Ascending aorta (tissue), 2 donors: Measurements from ENCODE around the gene PSTPIP1. TPM values are rescaled to one million over a fixed set of nuclear protein-coding genes. Genes with fewer than 3 reads are reported as not detected.

Experiments used
- DNase-seq, 2 donors: peaks; one replicate each; pipeline ENCODE4 v3.0.0-alpha.2; 2019; ENCODE audit warnings: low spot score in 2 of 2
- H3K27ac ChIP-seq, 2 donors: fragments of 200-600 bp; sonication (generic); one replicate each; pipeline ENCODE4 v1.5.1; 2016 to 2017; ENCODE audit warnings: mild to moderate bottlenecking in 1 of 2
- H3K27me3 ChIP-seq: fragments of 200-600 bp; sonication (generic); one replicate; pipeline ENCODE4 v1.5.1; 2017
- H3K36me3 ChIP-seq, 2 donors: fragments of 200-600 bp; sonication (generic); one replicate each; pipeline ENCODE4 v1.5.1; 2016
- H3K4me1 ChIP-seq, 2 donors: fragments of 200-600 bp; sonication (generic); one replicate each; pipeline ENCODE4 v1.5.1; 2016 to 2017; ENCODE audit warnings: mild to moderate bottlenecking in 1 of 2
- H3K4me3 ChIP-seq, 2 donors: fragments of 200-600 bp; sonication (generic); one replicate each; pipeline ENCODE4 v1.5.1; 2016 to 2017; ENCODE audit warnings: mild to moderate bottlenecking in 1 of 2
- H3K9me3 ChIP-seq, 2 donors: fragments of 200-600 bp; sonication (generic); one replicate each; pipeline ENCODE4 v1.5.1; 2016
- intact Hi-C: fragments of 100-400 bp; cut with DNase I; formaldehyde crosslinking; loops from one replicate; pipeline ENCODE4 v1.15.1; 2023
- total RNA-seq: library from RNA; depleted of rRNA; stranded (reverse); fragments of >200 nt; gene quantifications from one replicate; pipeline ENCODE4 v1.1.0, GENCODE V29; 2016
- TF ChIP-seq, protein P1 (sequence below), 3 experiments: fragments of 200-600 bp in 2 of 3; fragments of 450-650 bp in 1 of 3; sonication (generic) in 2 of 3; IDR thresholded peaks; one replicate each; pipeline ENCODE4 v1.5.1; 2016 to 2019; ENCODE audit warnings: antibody characterized with exemption in 3 of 3, mild to moderate bottlenecking in 1 of 3, moderate library complexity in 1 of 3

The PSTPIP1 gene
- total RNA-seq, 1 donor from 2014 or later = 14.6 TPM

DNA sequence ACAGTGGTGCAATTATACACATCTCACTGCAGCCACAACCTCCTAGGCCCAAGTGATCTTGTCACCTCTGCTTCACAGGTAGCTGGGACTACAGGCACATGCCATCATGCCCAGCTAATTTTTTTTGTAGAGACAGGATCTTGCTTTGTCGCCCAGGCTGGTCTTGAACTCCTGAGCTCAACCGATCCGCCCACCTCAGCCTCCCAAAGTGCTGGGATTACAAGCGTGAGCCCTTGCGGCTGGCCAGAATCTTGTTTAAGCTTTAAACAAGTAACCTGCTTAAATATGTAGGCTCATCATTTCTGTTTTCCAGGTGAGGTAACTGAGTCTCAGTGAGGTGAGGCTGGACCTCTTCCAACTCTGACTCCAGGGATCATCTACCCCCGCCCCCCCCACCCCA lies 7.7 kb upstream of the PSTPIP1 start:
- peak in 1 of 2 donors; percentile 13 for DNase-seq
- TF ChIP-seq, protein P1, sequence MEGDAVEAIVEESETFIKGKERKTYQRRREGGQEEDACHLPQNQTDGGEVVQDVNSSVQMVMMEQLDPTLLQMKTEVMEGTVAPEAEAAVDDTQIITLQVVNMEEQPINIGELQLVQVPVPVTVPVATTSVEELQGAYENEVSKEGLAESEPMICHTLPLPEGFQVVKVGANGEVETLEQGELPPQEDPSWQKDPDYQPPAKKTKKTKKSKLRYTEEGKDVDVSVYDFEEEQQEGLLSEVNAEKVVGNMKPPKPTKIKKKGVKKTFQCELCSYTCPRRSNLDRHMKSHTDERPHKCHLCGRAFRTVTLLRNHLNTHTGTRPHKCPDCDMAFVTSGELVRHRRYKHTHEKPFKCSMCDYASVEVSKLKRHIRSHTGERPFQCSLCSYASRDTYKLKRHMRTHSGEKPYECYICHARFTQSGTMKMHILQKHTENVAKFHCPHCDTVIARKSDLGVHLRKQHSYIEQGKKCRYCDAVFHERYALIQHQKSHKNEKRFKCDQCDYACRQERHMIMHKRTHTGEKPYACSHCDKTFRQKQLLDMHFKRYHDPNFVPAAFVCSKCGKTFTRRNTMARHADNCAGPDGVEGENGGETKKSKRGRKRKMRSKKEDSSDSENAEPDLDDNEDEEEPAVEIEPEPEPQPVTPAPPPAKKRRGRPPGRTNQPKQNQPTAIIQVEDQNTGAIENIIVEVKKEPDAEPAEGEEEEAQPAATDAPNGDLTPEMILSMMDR (IDR thresholded peaks at IDR 0.05) = no peak
- no peaks in the 10 kb centered on the region for H3K27me3 ChIP-seq

GRCh38 chr15:76987896-76988860 lies 6.7 kb upstream of the PSTPIP1 start:
- Histone ChIP-seq H3K27me3 (no peaks in the 10 kb centered on the region), H3K4me3 (no peak overlapping the region), H3K4me1 (no peaks in the 10 kb centered on the region), H3K36me3 (no peaks in the 10 kb centered on the region), H3K9me3 (no peaks in the 10 kb centered on the region), H3K27ac (no peak overlapping the region)
- DNase-seq = peak in 1 of 2 donors; percentile 65
- TF ChIP-seq, protein P1 (IDR thresholded peaks at IDR 0.05) = no peak
- intact Hi-C loops = no loop called here

More for the DNA sequence above, 7.7 kb upstream of the PSTPIP1 start:
- H3K4me1 ChIP-seq = no peaks in the 10 kb centered on the region
- intact Hi-C loops = no loop called here
- no peaks in the 10 kb centered on the region for H3K36me3 ChIP-seq
- H3K9me3 ChIP-seq = no peaks in the 10 kb centered on the region
- no peak overlapping the region for H3K27ac ChIP-seq
- H3K4me3 ChIP-seq = no peak overlapping the region

DNA sequence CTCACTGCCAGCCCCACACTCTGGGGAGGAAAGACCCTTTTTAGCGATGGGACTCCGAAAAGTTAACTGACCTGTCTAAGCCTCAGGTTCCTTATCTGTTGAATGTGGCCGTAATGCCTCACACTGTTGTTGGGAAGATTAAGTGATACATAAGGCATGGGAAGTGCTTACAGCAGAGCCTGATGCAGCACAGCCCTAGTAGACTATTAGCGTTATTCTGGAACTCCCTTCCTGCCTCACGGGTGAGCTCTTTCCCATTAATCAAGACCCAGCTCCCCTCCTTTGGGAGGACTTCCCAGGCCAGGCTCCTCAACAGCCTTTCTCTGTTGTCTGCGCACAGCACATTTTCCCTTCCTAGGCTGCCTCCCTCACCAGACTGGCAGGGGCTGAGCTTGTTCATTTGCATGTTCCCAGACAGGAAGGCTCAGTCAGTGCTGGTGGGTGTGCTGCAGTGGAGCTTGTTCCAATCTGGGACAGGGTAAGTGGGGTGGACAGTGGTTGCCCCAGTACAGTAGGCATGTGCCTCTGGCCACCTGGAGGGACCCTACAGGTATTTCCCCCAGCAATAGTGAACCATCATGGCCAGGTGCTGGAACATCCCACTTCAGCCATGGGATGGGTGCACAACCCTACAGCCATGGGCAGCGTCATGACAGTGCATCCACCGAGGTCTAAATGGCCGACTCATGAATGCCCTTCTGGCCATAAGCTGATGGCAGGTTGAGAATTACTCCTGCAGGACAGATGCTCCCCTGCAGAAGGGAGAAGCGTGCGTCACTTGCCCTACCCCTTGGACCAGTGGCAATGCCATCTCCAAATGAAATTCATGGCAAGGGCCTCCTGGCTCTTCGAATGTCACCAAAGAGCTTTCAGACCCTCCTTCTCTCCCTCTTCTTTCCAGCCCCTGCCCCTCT lies 5.8 kb upstream of the PSTPIP1 start:
- TF ChIP-seq, protein P1 (IDR thresholded peaks at IDR 0.05) = no peak
- no peaks in the 10 kb centered on the region for H3K9me3 ChIP-seq
- no peak overlapping the region for H3K27ac ChIP-seq
- DNase-seq = peak in 1 of 2 donors; percentile 55
- no peaks in the 10 kb centered on the region for H3K27me3 ChIP-seq
- intact Hi-C loops = no loop called here
- no peaks in the 10 kb centered on the region for H3K4me1 ChIP-seq
- no peak overlapping the region for H3K4me3 ChIP-seq
- no peaks in the 10 kb centered on the region for H3K36me3 ChIP-seq

- DNase-seq = peak in 1 of 2 donors; percentile 65
- Histone ChIP-seq H3K4me1 (peaks cover 13 to 14% of the 10 kb centered on the region in 2 donors), H3K9me3 (no peaks in the 10 kb centered on the region), H3K27ac (no peak overlapping the region), H3K36me3 (no peaks in the 10 kb centered on the region), H3K4me3 (no peak overlapping the region), H3K27me3 (no peaks in the 10 kb centered on the region)
- TF ChIP-seq, protein P1 (IDR thresholded peaks at IDR 0.05) = no peak
- intact Hi-C loops = no loop called here
Observed at GRCh38 chr15:76991048-76991447, 3.9 kb upstream of the PSTPIP1 start.

DNA sequence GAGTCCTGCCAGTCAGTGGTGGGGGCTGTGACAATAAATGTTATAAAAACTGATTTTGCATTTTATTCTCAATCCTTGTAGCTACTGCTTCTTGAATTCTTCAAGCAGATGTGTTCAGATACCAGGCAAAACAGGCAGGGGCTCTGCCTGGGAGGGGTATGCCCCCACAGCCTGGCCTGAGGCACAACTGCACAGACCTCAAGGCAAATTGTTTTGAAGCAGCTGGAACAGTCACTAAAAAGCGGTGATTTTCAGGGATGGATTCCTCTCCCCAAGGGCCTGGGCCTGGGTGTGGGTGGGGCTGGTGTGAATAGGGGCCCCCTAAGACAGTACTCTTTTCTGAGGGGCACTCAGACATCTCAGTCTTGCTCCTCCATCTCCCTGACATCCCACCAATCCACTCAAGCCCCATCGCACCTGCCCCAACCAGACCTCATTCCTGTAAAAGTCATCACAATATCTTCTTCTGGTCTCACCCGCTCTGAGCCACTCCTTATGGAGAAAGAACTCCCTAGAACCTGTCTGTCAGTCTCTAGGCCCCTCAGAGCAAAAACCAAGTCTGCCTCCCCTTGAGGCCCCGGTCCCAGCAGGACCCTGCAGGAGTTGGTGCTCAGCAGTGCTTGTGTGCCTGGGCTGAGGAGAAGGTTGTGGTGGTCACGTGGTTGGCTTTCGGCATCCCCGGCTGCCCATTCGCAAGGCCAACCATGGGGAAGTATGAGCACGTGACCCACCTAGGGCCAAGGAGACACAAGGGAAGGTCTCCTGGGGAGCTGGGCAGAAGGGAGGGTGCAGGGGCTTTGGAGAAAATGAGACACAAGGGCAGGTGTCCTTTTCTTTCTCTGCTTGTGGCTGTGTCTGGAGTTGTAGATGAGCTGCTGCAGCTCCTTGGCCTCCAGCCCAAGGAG lies 2.9 kb upstream of the PSTPIP1 start:
- Histone ChIP-seq H3K4me1 (peaks cover 21 to 24% of the 10 kb centered on the region in 2 donors), H3K27me3 (no peaks in the 10 kb centered on the region), H3K4me3 (no peak overlapping the region), H3K27ac (no peak overlapping the region), H3K36me3 (no peaks in the 10 kb centered on the region), H3K9me3 (no peaks in the 10 kb centered on the region)
- intact Hi-C loops = no loop called here
- peak in 1 of 2 donors; percentile 59 for DNase-seq
- TF ChIP-seq, protein P1 (IDR thresholded peaks at IDR 0.05) = no peak
